H9 (cell line): ENCODE measurements around the gene RAB4B. TPM values are rescaled to one million over a fixed set of nuclear protein-coding genes. Genes with fewer than 3 reads are reported as not detected.
"Not testable (repeated sequence)": the region's sequence is repeated elsewhere in the genome, so short reads cannot be mapped to it uniquely, and the experiment has no call there.

Experiments
- DNase-seq: peaks from one replicate; pipeline ENCODE4 v3.0.0-alpha.2; 2017
- H2AFZ ChIP-seq: one replicate; pipeline ENCODE4 v1.6.1; 2013; ENCODE audit warnings: mild to moderate bottlenecking, low read length, control low read depth, moderate library complexity
- H2AK5ac ChIP-seq: 2 replicates; pipeline ENCODE4 v1.6.1; 2013; ENCODE audit warnings: low read length, control low read depth, mixed read lengths; ENCODE audit not compliant: insufficient read length
- H2BK120ac ChIP-seq: one replicate; pipeline ENCODE4 v1.6.1; 2013; ENCODE audit warnings: low read depth, mild to moderate bottlenecking, low read length, control low read depth, inconsistent platforms; ENCODE audit not compliant: poor library complexity, severe bottlenecking
- H2BK12ac ChIP-seq: 2 replicates; pipeline ENCODE4 v1.6.1; 2013; ENCODE audit warnings: low read length, control low read depth, mixed read lengths, low read depth; ENCODE audit not compliant: insufficient read length
- H2BK15ac ChIP-seq: 2 replicates; pipeline ENCODE4 v1.6.1; 2013; ENCODE audit warnings: low read depth, low read length, control low read depth
- H2BK20ac ChIP-seq: one replicate; pipeline ENCODE4 v1.6.1; 2013; ENCODE audit warnings: low read depth, mild to moderate bottlenecking, low read length, control low read depth, inconsistent platforms; ENCODE audit not compliant: poor library complexity, severe bottlenecking
- H2BK5ac ChIP-seq: 2 replicates; pipeline ENCODE4 v1.6.1; 2013; ENCODE audit warnings: low read length, control low read depth, mixed read lengths; ENCODE audit not compliant: insufficient read length
- H3K14ac ChIP-seq: 2 replicates; pipeline ENCODE4 v1.6.1; 2013; ENCODE audit warnings: low read length, control low read depth; ENCODE audit not compliant: insufficient read depth
- H3K18ac ChIP-seq: 2 replicates; pipeline ENCODE4 v1.6.1; 2013; ENCODE audit warnings: low read depth, mild to moderate bottlenecking, mixed read lengths, low read length, control low read depth; ENCODE audit not compliant: insufficient read length
- H3K23ac ChIP-seq: 2 replicates; pipeline ENCODE4 v1.6.1; 2013; ENCODE audit warnings: low read length, control low read depth, mixed read lengths, low read depth; ENCODE audit not compliant: insufficient read length
- H3K23me2 ChIP-seq: 2 replicates; pipeline ENCODE4 v1.6.1; 2013; ENCODE audit warnings: low read depth, mild to moderate bottlenecking, mixed read lengths, low read length, control low read depth; ENCODE audit not compliant: insufficient read length, poor library complexity, severe bottlenecking
- H3K27ac ChIP-seq: 2 replicates; pipeline ENCODE4 v1.5.1; 2013; ENCODE audit warnings: low read length, control low read depth, mixed read lengths, low read depth; ENCODE audit not compliant: insufficient read length
- H3K27me3 ChIP-seq: 2 replicates; pipeline ENCODE4 v1.6.1; 2013; ENCODE audit warnings: low read length, control low read depth, inconsistent platforms; ENCODE audit not compliant: insufficient read depth
- H3K4ac ChIP-seq: 2 replicates; pipeline ENCODE4 v1.6.1; 2013; ENCODE audit warnings: low read depth, mild to moderate bottlenecking, control low read depth, inconsistent platforms, low read length, moderate library complexity
- H3K4me1 ChIP-seq: 2 replicates; pipeline ENCODE4 v1.6.1; 2013; ENCODE audit warnings: low read length, control low read depth, inconsistent platforms; ENCODE audit not compliant: insufficient read depth
- H3K4me2 ChIP-seq: 2 replicates; pipeline ENCODE4 v1.6.1; 2013; ENCODE audit warnings: low read length, control low read depth, mixed read lengths; ENCODE audit not compliant: insufficient read length, insufficient read depth
- H3K56ac ChIP-seq: 2 replicates; pipeline ENCODE4 v1.6.1; 2013; ENCODE audit warnings: low read depth, mild to moderate bottlenecking, mixed read lengths, low read length, control low read depth; ENCODE audit not compliant: insufficient read length
- H3K79me1 ChIP-seq: 2 replicates; pipeline ENCODE4 v1.6.1; 2013; ENCODE audit warnings: low read depth, mild to moderate bottlenecking, moderate library complexity, low read length, control low read depth, inconsistent platforms; ENCODE audit not compliant: insufficient read depth, poor library complexity, severe bottlenecking
- H3K79me2 ChIP-seq: 2 replicates; pipeline ENCODE4 v1.6.1; 2013; ENCODE audit warnings: low read length, control low read depth, inconsistent platforms; ENCODE audit not compliant: insufficient read depth
- H3K9ac ChIP-seq: 2 replicates; pipeline ENCODE4 v1.6.1; 2013; ENCODE audit warnings: low read length, control low read depth, mixed read lengths; ENCODE audit not compliant: insufficient read length; ENCODE audit errors: extremely low read depth
- H3K9me3 ChIP-seq: one replicate; pipeline ENCODE4 v1.6.1; 2013; ENCODE audit warnings: low read depth, low read length, inconsistent platforms; ENCODE audit not compliant: control insufficient read depth
- H3T11ph ChIP-seq: one replicate; pipeline ENCODE4 v1.6.1; 2013; ENCODE audit warnings: mild to moderate bottlenecking, low read length, control low read depth, inconsistent platforms
- H4K20me1 ChIP-seq: one replicate; pipeline ENCODE4 v1.6.1; 2013; ENCODE audit not compliant: control insufficient read depth, insufficient read length, insufficient read depth
- H4K5ac ChIP-seq: 2 replicates; pipeline ENCODE4 v1.6.1; 2013; ENCODE audit warnings: low read depth, mild to moderate bottlenecking, mixed read lengths, low read length, control low read depth; ENCODE audit not compliant: insufficient read length
- H4K8ac ChIP-seq: replicated peaks from 2 replicates; pipeline ENCODE4 v1.6.1; 2013; ENCODE audit warnings: low read length, control low read depth, mixed read lengths, low read depth; ENCODE audit not compliant: insufficient read length
- H4K91ac ChIP-seq: 2 replicates; pipeline ENCODE4 v1.6.1; 2013; ENCODE audit warnings: low read depth, mild to moderate bottlenecking, moderate library complexity, mixed read lengths, low read length, control low read depth; ENCODE audit not compliant: insufficient read length
- H3K27ac Mint-ChIP-seq, 3 experiments: 2 replicates in 2 of 3; 3 replicates in 1 of 3; pipeline ENCODE4 v1.8.0; 2020 to 2021; ENCODE audit warnings: mixed read lengths in 3 of 3, mild to moderate bottlenecking in 1 of 3, moderate library complexity in 1 of 3
- H3K27me3 Mint-ChIP-seq: 2 replicates; pipeline ENCODE4 v1.8.0; 2021; ENCODE audit warnings: low read depth, mild to moderate bottlenecking, moderate library complexity, mixed read lengths
- H3K36me3 Mint-ChIP-seq, 3 experiments: 2 replicates in 2 of 3; 3 replicates in 1 of 3; pipeline ENCODE4 v1.8.0; 2020 to 2021; ENCODE audit warnings: low read depth in 3 of 3, mixed read lengths in 3 of 3; ENCODE audit not compliant: insufficient read depth in 1 of 3
- H3K4me1 Mint-ChIP-seq, 2 experiments: 2 replicates each; pipeline ENCODE4 v1.8.0; 2020; ENCODE audit warnings: mixed read lengths in 2 of 2
- H3K4me3 Mint-ChIP-seq, 2 experiments: 2 replicates in 1 of 2; 3 replicates in 1 of 2; pipeline ENCODE4 v1.8.0; 2020 to 2021; ENCODE audit warnings: mild to moderate bottlenecking in 2 of 2, mixed read lengths in 2 of 2, moderate library complexity in 1 of 2
- H3K9me3 Mint-ChIP-seq, 2 experiments: 2 replicates in 1 of 2; 3 replicates in 1 of 2; pipeline ENCODE4 v1.8.0; 2020; ENCODE audit warnings: mild to moderate bottlenecking in 2 of 2, mixed read lengths in 2 of 2, moderate library complexity in 1 of 2
- WGBS: extraction: QIAGEN DNeasy Blood & Tissue Kit; methylation state at CpG from one replicate; pipeline ENCODE4 v1.1.7; 2013; ENCODE audit warnings: missing lambda C conversion rate, low lambda C conversion rate, mixed read lengths; ENCODE audit not compliant: insufficient read length; ENCODE audit errors: extremely low coverage; 5-methylcytosine and 5-hydroxymethylcytosine counted together
- total RNA-seq: library from RNA; stranded (reverse); gene quantifications from 2 replicates; pipeline ENCODE4 v1.2.1, GENCODE V29; 2021
- TF ChIP-seq, protein P1 (sequence below): fragments of 200-600 bp; sonication (generic); conservative IDR thresholded peaks from 3 replicates; pipeline ENCODE4 v1.8.0; 2021; ENCODE audit warnings: antibody characterized with exemption, mild to moderate bottlenecking

The RAB4B gene
- total RNA-seq, 1 experiment from 2014 or later: 26.8 TPM

DNA sequence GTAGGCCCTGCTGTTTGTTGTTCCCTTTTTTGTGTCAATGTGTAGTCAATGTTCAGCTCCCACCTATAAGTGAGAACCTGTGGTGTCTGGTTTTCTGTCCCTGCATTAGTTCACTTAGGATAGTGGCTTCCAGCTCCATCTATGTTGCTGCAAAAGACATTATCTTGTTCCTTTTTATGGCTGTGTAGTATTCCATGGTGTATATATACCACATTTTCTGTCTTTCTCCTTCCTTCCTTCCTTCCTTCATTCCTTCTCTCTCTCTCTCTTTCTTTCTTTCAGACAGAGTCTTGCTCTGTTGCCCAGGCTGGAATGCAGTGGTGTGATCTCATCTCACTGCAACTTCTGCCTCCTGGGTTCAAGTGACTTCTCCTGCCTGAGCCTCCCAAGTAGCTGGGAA, 51.2 kb downstream of the RAB4B start:
- Histone ChIP-seq H2AK5ac (no peak overlapping the region), H4K20me1 (peaks cover 2% of the 10 kb centered on the region), H3K56ac (no peak overlapping the region), H2BK12ac (no peak overlapping the region), H2BK120ac (no peak overlapping the region), H2BK15ac (no peak overlapping the region), H3K4me1 (no peaks in the 10 kb centered on the region), H2AFZ (no peak overlapping the region), H3K79me2 (no peaks in the 10 kb centered on the region), H4K8ac (no peak overlapping the region), H3K27ac (no peak overlapping the region), H4K5ac (no peak overlapping the region), H3K9ac (no peak overlapping the region), H3T11ph (no peak overlapping the region), H3K4me2 (no peak overlapping the region), H2BK20ac (no peak overlapping the region), H3K9me3 (no peaks in the 10 kb centered on the region), H3K14ac (no peak overlapping the region), H3K4ac (no peak overlapping the region), H3K23me2 (no peaks in the 10 kb centered on the region), H2BK5ac (no peak overlapping the region), H3K79me1 (no peaks in the 10 kb centered on the region), H4K91ac (no peak overlapping the region), H3K23ac (no peak overlapping the region), H3K18ac (no peak overlapping the region), H3K27me3 (no peaks in the 10 kb centered on the region)
- Mint-ChIP-seq H3K4me3 (no peak overlapping the region), H3K27me3 (peaks cover 2% of the 10 kb centered on the region; the same call in 1 of the 2 replicates), H3K36me3 (peaks cover 0 to 2% (median 0%) of the 10 kb centered on the region in 3 experiments; a peak in 2 of 7 replicates), H3K9me3 (peaks cover 0 to 2% of the 10 kb centered on the region in 2 experiments; a peak in 1 of 5 replicates), H3K27ac (no peak overlapping the region), H3K4me1 (no peaks in the 10 kb centered on the region)
- DNase-seq: no peak
- TF ChIP-seq, protein P1, sequence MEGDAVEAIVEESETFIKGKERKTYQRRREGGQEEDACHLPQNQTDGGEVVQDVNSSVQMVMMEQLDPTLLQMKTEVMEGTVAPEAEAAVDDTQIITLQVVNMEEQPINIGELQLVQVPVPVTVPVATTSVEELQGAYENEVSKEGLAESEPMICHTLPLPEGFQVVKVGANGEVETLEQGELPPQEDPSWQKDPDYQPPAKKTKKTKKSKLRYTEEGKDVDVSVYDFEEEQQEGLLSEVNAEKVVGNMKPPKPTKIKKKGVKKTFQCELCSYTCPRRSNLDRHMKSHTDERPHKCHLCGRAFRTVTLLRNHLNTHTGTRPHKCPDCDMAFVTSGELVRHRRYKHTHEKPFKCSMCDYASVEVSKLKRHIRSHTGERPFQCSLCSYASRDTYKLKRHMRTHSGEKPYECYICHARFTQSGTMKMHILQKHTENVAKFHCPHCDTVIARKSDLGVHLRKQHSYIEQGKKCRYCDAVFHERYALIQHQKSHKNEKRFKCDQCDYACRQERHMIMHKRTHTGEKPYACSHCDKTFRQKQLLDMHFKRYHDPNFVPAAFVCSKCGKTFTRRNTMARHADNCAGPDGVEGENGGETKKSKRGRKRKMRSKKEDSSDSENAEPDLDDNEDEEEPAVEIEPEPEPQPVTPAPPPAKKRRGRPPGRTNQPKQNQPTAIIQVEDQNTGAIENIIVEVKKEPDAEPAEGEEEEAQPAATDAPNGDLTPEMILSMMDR: no peak

DNA sequence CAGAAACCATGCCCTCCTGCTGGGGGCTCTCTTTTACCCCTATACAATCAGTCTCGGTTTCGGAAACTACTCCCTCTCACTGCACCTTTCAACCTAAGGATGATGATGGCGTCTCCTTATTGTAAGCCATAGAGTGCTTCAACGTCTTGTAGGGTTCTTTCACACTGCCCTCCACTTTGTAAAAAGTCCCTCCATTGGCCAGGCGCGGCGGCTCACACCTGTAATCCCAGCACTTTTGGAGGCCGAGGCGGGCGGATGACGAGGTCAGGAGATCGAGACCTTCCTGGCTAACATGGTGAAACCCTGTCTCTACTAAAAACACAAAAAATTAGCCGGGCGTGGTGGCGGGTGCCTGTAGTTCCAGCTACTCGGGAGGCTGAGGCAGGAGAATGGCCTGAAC, 52.7 kb downstream of the RAB4B start:
- H3K9ac ChIP-seq, H4K20me1 ChIP-seq, H3K4me1 ChIP-seq, H3K27ac Mint-ChIP-seq, H2BK5ac ChIP-seq, H3K56ac ChIP-seq, H4K5ac ChIP-seq, H2BK12ac ChIP-seq, H3K27me3 ChIP-seq, H3K9me3 ChIP-seq, H3K4me1 Mint-ChIP-seq, H2BK120ac ChIP-seq, H4K8ac ChIP-seq, H2AFZ ChIP-seq, H2BK15ac ChIP-seq, H3K4me2 ChIP-seq, H3K36me3 Mint-ChIP-seq, H3K27ac ChIP-seq, H3K79me2 ChIP-seq, H3K27me3 Mint-ChIP-seq, H2BK20ac ChIP-seq, H3K23ac ChIP-seq, H2AK5ac ChIP-seq, H3K23me2 ChIP-seq, H4K91ac ChIP-seq, H3K79me1 ChIP-seq, H3K4me3 Mint-ChIP-seq, H3K14ac ChIP-seq, H3K9me3 Mint-ChIP-seq, H3K4ac ChIP-seq, H3K18ac ChIP-seq, H3T11ph ChIP-seq: not testable (repeated sequence)
- DNase-seq: peak; percentile 4
- WGBS: no CpG with 5 or more reads among the region's 16 CpGs
